Measurements from ENCODE around the gene TSR3. TPM values are rescaled to one million over a fixed set of nuclear protein-coding genes. Genes with fewer than 3 reads are reported as not detected.

Gene TSR3
- total RNA-seq, 4 donors from 2014 or later = 78.2 to 112 (median 106) TPM

GRCh38 chr16:1347286-1347855, 4.3 kb downstream of the TSR3 start:
- Histone ChIP-seq H3K27me3 (peaks cover 0 to 6% (median 0%) of the 10 kb centered on the region in 4 donors), H3K9me3 (no peaks in the 10 kb centered on the region), H3K36me3 (peaks cover 18 to 34% (median 33%) of the 10 kb centered on the region in 4 donors), H3K27ac (replicated peaks in 1 of 4) (no peak overlapping the region), H3K4me1 (peaks cover 17 to 39% (median 31%) of the 10 kb centered on the region in 4 donors), H3K4me3 (no peak overlapping the region)
- intact Hi-C loops (cut with DNase I) = no loop called here
- WGBS = 84% methylated on average over 19 of the region's 31 CpGs
- TF ChIP-seq CTCF (IDR thresholded peaks at IDR 0.05) = no peak
- no peak for TF ChIP-seq POLR2A (IDR thresholded peaks at IDR 0.05; ENCODE audit: low read depth)
- no peak for TF ChIP-seq POLR2AphosphoS5 (IDR thresholded peaks at IDR 0.05)
- no peak for TF ChIP-seq EP300 (IDR thresholded peaks at IDR 0.05)
- no peak for DNase-seq (ENCODE audit: extremely low spot score)

- no peak overlapping the region for H3K4me3 ChIP-seq
- H3K27ac ChIP-seq (replicated peaks in 1 of 4) = no peak overlapping the region
- peaks cover 18 to 34% (median 33%) of the 10 kb centered on the region in 4 donors for H3K36me3 ChIP-seq
- WGBS = 69% methylated on average over 19 of the region's 34 CpGs
- no peaks in the 10 kb centered on the region for H3K9me3 ChIP-seq
- no peak for DNase-seq (ENCODE audit: extremely low spot score)
- peaks cover 16 to 38% (median 32%) of the 10 kb centered on the region in 4 donors for H3K4me1 ChIP-seq
- peaks cover 0 to 13% (median 0%) of the 10 kb centered on the region in 4 donors for H3K27me3 ChIP-seq
- TF ChIP-seq EP300 (IDR thresholded peaks at IDR 0.05) = no peak
- no peak for TF ChIP-seq POLR2A (IDR thresholded peaks at IDR 0.05; ENCODE audit: low read depth)
- no peak for TF ChIP-seq CTCF (IDR thresholded peaks at IDR 0.05)
- no peak for TF ChIP-seq POLR2AphosphoS5 (IDR thresholded peaks at IDR 0.05)
- intact Hi-C loops (cut with DNase I) = no loop called here
Observed at GRCh38 chr16:1346422-1347285, 5.0 kb downstream of the TSR3 start.

- 70% methylated on average over 17 of the region's 31 CpGs for WGBS
- no peak for DNase-seq (ENCODE audit: extremely low spot score)
- intact Hi-C loops (cut with DNase I) = no loop called here
- peaks cover 18 to 34% (median 33%) of the 10 kb centered on the region in 4 donors for H3K36me3 ChIP-seq
- H3K27me3 ChIP-seq = peaks cover 0 to 20% (median 0%) of the 10 kb centered on the region in 4 donors
- H3K4me1 ChIP-seq = peaks cover 13 to 32% (median 27%) of the 10 kb centered on the region in 4 donors
- H3K9me3 ChIP-seq = no peaks in the 10 kb centered on the region
- no peak overlapping the region for H3K4me3 ChIP-seq
- TF ChIP-seq POLR2AphosphoS5 (IDR thresholded peaks at IDR 0.05) (no peak), CTCF (IDR thresholded peaks at IDR 0.05) (no peak), POLR2A (IDR thresholded peaks at IDR 0.05; ENCODE audit: low read depth) (no peak), EP300 (IDR thresholded peaks at IDR 0.05) (no peak)
- H3K27ac ChIP-seq (replicated peaks in 1 of 4) = no peak overlapping the region
Observed at GRCh38 chr16:1345651-1346421, 5.8 kb downstream of the TSR3 start.

- no peak for TF ChIP-seq EP300 (IDR thresholded peaks at IDR 0.05)
- DNase-seq (ENCODE audit: extremely low spot score) = no peak
- 60% methylated on average over 3 of the region's 11 CpGs for WGBS
- Histone ChIP-seq H3K4me3 (no peak overlapping the region), H3K27ac (replicated peaks in 1 of 4) (no peak overlapping the region), H3K36me3 (peaks cover 16 to 31% (median 29%) of the 10 kb centered on the region in 4 donors), H3K9me3 (no peaks in the 10 kb centered on the region), H3K27me3 (peaks cover 0 to 20% (median 0%) of the 10 kb centered on the region in 4 donors), H3K4me1 (peaks cover 6 to 24% (median 19%) of the 10 kb centered on the region in 4 donors)
- intact Hi-C loops (cut with DNase I) = no loop called here
Observed at GRCh38 chr16:1345087-1345486, 6.6 kb downstream of the TSR3 start.
